Stimulated activated CD4-positive, alpha-beta T cell treated with anti-CD3 and anti-CD28 coated beads, Interleukin-15, amount 100 ng/mL, for 48 hours (primary cell): ENCODE results near the gene CNST.
"Not testable (repeated sequence)": the region's sequence is repeated elsewhere in the genome, so short reads cannot be mapped to it uniquely, and the experiment has no call there.

Source experiments
- DNase-seq, 2 donors: peaks; one replicate each; pipeline ENCODE4 v3.0.0-alpha.2; 2020; ENCODE audit warnings: low read depth in 2 of 2

CNST gene

GRCh38 chr1:246617768-246618167 is 51.5 kb downstream of the CNST start:
- no peak for DNase-seq

- no peak for DNase-seq
Measured at GRCh38 chr1:246618240-246618808, 52.1 kb downstream of the CNST start.

GRCh38 chr1:246622035-246622652 is 55.9 kb downstream of the CNST start:
- no peak for DNase-seq

GRCh38 chr1:246624091-246624490 is 57.8 kb downstream of the CNST start:
- no peak for DNase-seq

- DNase-seq, result no peak
Measured at GRCh38 chr1:246629030-246629429, 62.8 kb downstream of the CNST start.

- no peak for DNase-seq
Measured at GRCh38 chr1:246629976-246630375, 63.7 kb downstream of the CNST start.

GRCh38 chr1:246631426-246631825 is 65.2 kb downstream of the CNST start:
- no peak for DNase-seq

- DNase-seq, result no peak
Measured at GRCh38 chr1:246632281-246633168, 66.3 kb downstream of the CNST start.

GRCh38 chr1:246634659-246635058 is 68.4 kb downstream of the CNST start:
- DNase-seq, result not testable (repeated sequence)

- no peak for DNase-seq
Measured at GRCh38 chr1:246638941-246639655, 72.8 kb downstream of the CNST start.

- DNase-seq, result no peak
Measured at GRCh38 chr1:246639732-246640131, 73.5 kb downstream of the CNST start.

- DNase-seq, result no peak
Measured at GRCh38 chr1:246640747-246641146, 74.5 kb downstream of the CNST start.

- DNase-seq, result no peak
Measured at GRCh38 chr1:246641394-246641793, 75.1 kb downstream of the CNST start.

- DNase-seq, result no peak
Measured at GRCh38 chr1:246642719-246643118, 76.5 kb downstream of the CNST start.

- DNase-seq, result no peak
Measured at GRCh38 chr1:246647113-246647512, 80.9 kb downstream of the CNST start.

- DNase-seq, result no peak
Measured at GRCh38 chr1:246647513-246647912, 81.3 kb downstream of the CNST start.

- no peak for DNase-seq
Measured at GRCh38 chr1:246651012-246651695, 84.9 kb downstream of the CNST start.

- DNase-seq, result no peak
Measured at GRCh38 chr1:246658567-246658966, 92.3 kb downstream of the CNST start.

- DNase-seq, result no peak
Measured at GRCh38 chr1:246659594-246660140, 93.4 kb downstream of the CNST start.

- DNase-seq, result no peak
Measured at GRCh38 chr1:246661451-246661850, 95.2 kb downstream of the CNST start.

- no peak for DNase-seq
Measured at GRCh38 chr1:246667773-246668172, 101.5 kb downstream of the CNST start.
